Measurements from ENCODE around the gene UCKL1.

GRCh38 chr20:63970714-63971431 lies 14.7 kb upstream of the UCKL1 start:
- no peak for TF ChIP-seq EZH2phosphoT487 (IDR thresholded peaks at IDR 0.05; ENCODE audit: low read depth, severe bottlenecking, unreplicated experiment)
- TF ChIP-seq, protein P1, sequence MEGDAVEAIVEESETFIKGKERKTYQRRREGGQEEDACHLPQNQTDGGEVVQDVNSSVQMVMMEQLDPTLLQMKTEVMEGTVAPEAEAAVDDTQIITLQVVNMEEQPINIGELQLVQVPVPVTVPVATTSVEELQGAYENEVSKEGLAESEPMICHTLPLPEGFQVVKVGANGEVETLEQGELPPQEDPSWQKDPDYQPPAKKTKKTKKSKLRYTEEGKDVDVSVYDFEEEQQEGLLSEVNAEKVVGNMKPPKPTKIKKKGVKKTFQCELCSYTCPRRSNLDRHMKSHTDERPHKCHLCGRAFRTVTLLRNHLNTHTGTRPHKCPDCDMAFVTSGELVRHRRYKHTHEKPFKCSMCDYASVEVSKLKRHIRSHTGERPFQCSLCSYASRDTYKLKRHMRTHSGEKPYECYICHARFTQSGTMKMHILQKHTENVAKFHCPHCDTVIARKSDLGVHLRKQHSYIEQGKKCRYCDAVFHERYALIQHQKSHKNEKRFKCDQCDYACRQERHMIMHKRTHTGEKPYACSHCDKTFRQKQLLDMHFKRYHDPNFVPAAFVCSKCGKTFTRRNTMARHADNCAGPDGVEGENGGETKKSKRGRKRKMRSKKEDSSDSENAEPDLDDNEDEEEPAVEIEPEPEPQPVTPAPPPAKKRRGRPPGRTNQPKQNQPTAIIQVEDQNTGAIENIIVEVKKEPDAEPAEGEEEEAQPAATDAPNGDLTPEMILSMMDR (IDR thresholded peaks at IDR 0.05; ENCODE audit: poor library complexity) = no peak
- TF ChIP-seq EZH2 (IDR thresholded peaks at IDR 0.05; ENCODE audit: borderline replicate concordance) = no peak

Data from hepatocyte (in vitro differentiated cells).